Measurements from ENCODE around the gene PPM1N.
A peak's percentile ranks its signal among the peaks of the same experiment; 100 is the strongest.

Gene PPM1N

GRCh38 chr19:45471111-45471930, 26.9 kb upstream of the PPM1N start:
- no peak for DNase-seq

- no peak for DNase-seq
These were observed 26.2 kb upstream of the PPM1N start for GRCh38 chr19:45471931-45472562.

- DNase-seq = no peak
These were observed 25.5 kb upstream of the PPM1N start for GRCh38 chr19:45472563-45473366.

GRCh38 chr19:45473367-45473681, 24.9 kb upstream of the PPM1N start:
- DNase-seq = no peak

GRCh38 chr19:45473682-45474605, 24.3 kb upstream of the PPM1N start:
- no peak for DNase-seq

- DNase-seq = no peak
These were observed 23.4 kb upstream of the PPM1N start for GRCh38 chr19:45474606-45475521.

GRCh38 chr19:45475537-45476291, 22.5 kb upstream of the PPM1N start:
- no peak for DNase-seq

- DNase-seq = no peak
These were observed 21.9 kb upstream of the PPM1N start for GRCh38 chr19:45476304-45476703.

GRCh38 chr19:45477186-45477585, 21.1 kb upstream of the PPM1N start:
- DNase-seq = no peak

GRCh38 chr19:45477713-45478453, 20.4 kb upstream of the PPM1N start:
- DNase-seq = no peak

- DNase-seq = peak; percentile 89
These were observed 19.6 kb upstream of the PPM1N start for GRCh38 chr19:45478454-45479238.

GRCh38 chr19:45483033-45483432, 15.2 kb upstream of the PPM1N start:
- no peak for DNase-seq

GRCh38 chr19:45484273-45484945, 13.8 kb upstream of the PPM1N start:
- no peak for DNase-seq

GRCh38 chr19:45485305-45486077, 12.8 kb upstream of the PPM1N start:
- DNase-seq = peak; percentile 97

- DNase-seq = no peak
These were observed 9.5 kb upstream of the PPM1N start for GRCh38 chr19:45488708-45489107.

- no peak for DNase-seq
These were observed 8.9 kb upstream of the PPM1N start for GRCh38 chr19:45489216-45489855.

- DNase-seq = no peak
These were observed 6.1 kb upstream of the PPM1N start for GRCh38 chr19:45492137-45492626.

Measured in activated naive CD4-positive, alpha-beta T cell treated with anti-CD3 and anti-CD28 coated beads, Interleukin-2, amount 50 U/mL, for 16 hours (primary cell).